HG02981 (cell line): ENCODE results near the gene GPR141.

ENCODE experiments used
- ATAC-seq: cut with Tn5 transposase; IDR thresholded peaks from one replicate; pipeline ENCODE4 v1.9.1; 2021; ENCODE audit warnings: mild to moderate bottlenecking, moderate library complexity; ENCODE audit not compliant: unreplicated experiment

GPR141 gene, protein sequence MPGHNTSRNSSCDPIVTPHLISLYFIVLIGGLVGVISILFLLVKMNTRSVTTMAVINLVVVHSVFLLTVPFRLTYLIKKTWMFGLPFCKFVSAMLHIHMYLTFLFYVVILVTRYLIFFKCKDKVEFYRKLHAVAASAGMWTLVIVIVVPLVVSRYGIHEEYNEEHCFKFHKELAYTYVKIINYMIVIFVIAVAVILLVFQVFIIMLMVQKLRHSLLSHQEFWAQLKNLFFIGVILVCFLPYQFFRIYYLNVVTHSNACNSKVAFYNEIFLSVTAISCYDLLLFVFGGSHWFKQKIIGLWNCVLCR

DNA sequence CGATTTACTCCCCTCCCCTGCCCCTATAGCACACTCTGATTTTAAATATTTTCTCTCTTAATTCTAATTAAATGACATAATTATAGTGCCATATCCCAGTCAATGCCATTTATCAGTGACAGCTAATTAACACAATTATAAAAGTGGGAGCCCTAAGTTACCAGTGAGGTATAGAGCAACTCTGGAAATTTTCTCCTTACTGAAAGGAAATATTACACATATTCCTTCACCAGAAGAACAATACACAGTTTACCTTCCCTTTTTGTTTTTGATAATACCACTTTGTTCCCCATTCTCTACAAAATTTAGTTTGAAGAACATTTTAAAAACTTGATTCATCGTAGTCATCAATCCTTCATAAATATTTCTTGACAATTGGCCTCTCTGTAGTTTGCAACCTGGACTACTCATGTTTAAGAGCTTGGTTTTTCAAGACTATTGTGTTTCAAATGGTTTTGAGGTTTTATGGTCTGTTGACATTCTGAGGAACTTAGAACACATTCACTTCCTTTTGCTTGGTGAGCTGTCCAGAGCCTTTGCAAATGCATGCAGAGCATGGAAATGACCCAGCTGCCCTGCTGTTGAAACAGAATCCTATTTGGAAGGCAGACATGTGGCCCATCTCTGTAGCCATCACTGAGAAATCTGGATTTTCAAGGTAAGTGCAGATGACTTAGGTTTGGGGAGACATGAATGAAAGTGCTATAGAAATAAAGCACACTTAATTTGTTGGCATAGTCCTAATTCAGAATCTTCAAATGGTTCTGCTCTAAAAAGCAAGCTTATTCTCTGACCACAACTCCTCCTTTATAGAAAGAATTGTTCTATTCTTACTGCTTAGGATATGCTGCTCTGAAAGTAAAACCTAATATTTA, at the start of gene GPR141:
Gene GPR141 (plus strand): TSS at position 521 of the 875 bp plus-strand sequence. CDS start 56,628 bp downstream, outside the sequence.
- ATAC-seq: peak; percentile 84

DNA sequence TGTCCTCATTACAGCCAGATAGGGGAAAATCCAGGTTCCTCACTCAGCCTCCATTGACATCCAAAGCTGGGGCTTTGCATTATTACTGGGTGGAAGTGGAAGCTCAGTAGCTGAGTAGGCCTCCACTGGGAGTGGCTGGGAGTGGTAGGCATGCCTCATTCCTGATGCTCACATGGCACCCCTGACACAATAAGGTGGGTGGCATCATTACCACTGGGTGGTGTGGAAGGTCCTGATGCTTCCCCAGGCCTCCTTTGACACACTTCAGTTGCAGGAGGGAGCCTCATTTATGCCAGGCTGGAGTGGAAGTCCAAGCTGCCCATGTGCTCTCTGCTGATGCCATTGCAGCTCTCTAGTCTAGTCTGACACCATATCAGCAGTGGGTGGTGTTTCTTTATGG, 48.2 kb upstream of the GPR141 start:
- no peak for ATAC-seq

DNA sequence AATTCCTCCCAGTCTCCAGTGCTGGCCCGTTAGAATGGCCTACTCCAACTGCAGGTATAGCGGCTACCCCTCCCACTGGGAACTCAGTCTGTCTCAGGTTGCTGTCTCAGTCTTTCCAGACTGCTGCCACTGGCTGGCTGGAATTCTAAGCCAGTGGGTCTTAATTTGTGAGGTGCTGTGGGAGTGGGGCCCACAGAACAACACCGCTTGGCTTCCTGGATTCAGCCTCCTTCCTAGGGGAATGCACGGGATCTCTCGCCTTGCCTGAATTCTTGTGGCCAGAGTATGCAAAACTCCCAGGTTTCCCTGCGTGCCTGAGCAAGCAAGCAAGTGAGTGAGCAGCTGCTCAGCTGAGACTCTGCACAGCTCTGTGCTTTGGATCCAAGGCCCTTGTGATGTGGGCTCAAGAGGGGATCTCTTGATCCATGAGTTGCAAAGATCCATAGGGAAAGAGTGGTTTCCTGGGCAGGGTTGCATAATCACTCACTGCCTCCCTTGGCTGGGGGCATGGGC, 41.5 kb upstream of the GPR141 start:
- ATAC-seq: no peak

DNA sequence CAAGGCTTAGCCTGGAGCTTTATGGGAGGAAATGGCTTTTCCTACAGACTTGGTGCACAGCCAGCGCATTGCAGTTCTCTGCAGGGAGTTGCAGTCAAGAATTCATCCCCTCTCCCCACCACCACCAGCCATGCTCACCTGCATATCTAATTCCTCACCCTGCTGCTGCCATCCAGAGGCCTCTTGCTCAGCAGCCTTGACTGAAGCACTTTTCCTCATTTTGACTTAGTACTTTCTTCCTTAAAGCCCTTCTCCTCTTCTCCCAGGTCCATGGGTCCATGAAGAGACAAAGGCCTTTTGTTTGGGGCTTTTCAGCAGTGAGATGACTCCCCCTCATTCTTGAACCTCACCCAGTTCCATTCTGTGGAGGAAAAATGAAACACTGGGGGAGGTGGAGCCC, 39.7 kb upstream of the GPR141 start:
- ATAC-seq: no peak

DNA sequence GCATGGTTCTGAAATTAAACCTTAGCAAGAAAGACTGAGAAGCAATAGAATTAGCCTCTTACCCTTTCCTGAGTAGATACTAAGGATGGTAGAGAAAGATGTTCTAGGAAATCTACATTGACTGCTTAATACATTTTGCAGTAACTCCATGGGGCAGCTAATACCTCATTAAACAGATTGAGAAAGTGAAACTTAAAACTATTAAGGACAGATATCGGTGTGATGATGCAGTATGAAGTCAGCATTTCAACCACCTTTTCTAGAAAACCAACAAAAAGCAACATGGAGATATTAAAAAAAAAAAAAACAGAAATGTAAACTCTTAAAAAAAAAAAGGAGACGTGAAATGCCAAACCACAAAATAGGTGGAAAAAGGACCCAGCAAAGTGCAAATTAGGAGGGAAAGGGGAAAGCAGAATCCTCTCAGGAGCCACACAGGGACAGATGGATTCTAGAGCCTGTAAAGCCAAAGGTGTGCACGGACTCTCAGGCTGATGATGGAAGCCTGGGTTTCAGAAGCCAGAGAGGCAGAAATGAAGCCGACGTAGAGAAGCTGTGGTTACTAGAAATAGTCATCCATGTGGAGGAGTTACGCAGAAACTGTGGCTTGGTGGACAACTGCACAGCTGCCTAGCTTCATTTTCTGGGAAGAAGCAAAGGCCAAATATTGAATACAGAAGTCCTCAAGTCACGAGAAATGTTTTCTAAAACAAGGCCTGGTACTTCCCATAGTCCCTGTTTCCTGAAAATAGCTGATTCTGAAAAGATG, 38.1 kb upstream of the GPR141 start:
- ATAC-seq: no peak

DNA sequence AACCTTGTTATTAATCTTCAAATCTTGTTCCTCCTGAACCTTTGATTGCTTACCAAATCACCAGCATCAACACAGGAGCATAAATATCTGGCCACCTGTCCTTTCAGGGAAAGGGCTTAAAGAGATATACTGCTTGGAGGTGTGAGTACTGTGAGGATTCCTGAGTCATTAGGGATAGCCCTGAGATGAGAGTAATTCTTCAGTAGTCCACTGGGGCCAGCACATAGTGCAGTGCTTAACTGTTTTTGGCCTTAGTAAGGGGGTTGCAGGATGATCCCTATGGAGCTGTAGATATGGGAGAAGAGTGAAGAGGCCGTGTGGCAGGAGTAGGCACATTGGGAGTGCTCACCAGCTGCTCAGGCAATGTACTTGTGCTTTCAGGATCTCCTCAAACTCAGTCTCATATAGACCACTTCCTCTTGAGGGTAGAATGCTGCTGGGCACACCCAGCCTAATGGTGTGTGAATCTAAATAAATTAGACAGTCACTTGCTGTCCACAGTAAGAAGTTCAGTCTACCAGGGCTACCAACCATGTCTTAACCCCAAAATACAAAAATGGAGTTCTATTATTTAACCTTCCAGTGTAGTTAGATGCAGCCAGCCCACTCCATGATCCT, 26.5 kb upstream of the GPR141 start:
- peak; percentile 90 for ATAC-seq

DNA sequence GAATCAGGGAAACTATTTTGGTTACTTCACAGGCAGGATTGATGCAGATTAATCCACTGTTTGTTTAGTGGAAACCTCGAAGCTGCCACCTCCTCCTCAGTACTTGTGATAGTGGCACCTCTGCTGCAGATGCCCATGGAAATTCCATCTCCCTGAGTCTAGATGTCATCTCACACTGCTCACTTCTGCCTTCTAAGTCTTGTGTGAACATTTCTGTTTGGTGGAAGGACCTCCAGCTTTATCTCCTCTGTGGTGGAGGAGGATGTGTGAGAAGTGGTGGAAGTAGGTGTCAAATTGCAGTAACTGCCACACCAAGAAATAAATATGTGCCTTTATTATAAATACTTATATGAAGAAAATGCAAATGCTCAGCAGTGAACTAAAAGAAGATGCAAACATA, 25.8 kb upstream of the GPR141 start:
- ATAC-seq: no peak

DNA sequence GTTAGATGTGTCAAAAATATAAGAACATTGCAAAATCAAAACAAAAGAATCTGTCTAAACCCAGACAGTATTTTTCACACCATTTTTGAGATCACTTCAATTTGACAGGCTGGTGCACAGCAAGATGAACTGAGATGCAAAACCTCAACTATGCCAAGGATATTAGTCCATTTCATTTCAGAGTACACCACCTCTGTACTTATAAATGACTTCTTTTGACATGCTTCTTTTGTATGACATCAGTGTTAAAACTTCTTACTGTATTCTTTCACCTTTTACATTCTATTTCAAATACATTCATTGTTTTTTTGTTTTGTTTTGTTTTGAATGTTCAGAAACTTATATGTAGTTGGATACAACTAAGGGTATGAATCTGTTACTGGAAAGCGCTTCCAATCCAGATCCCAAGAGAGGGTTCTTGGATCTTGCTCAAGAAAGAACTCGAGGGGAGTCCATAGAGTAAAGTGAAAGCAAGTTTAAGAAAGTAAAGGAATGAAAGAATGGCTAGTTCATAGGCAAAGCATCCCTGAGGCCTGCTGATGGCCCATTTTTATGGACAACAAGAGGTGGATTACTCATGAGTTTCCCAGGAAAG, 23.5 kb upstream of the GPR141 start:
- ATAC-seq: no peak

DNA sequence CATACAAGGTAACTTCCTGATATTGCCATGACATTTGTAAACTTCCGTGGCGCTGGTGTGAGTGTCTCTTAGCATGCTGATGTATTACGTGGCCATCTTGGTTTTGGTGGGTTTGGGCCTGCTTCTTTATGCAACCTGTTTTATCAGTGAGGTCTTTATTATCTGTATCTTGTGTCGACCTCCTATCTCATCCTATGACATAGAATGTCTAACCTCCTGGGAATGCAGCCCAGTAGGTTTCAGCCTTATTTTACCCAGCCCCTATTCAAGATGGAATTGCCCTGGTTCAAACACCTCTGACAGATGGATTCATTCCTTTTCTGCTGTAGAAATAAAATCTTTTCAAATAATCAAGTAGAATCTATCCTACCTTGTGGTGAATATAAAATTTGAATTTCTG, 23.0 kb upstream of the GPR141 start:
- ATAC-seq: no peak

DNA sequence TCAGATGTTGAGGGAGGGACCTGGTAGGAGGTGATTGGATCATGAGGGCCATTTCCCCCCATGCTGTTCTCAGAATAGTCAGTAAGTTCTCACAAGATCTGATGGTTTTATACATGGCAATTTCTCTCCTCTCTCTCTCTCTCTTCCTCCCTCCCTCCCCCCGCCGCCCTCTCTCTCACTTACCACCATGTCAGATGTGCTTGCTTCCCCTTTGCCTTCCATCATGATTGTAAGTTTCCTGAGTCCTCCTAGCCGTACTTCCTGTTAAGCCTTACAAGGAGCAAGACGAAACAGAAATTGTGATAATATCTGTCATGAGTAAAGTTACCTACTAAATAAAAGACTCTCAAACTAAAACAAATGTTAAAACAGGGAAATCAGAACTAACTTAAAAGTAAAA, 19.9 kb upstream of the GPR141 start:
- no peak for ATAC-seq

DNA sequence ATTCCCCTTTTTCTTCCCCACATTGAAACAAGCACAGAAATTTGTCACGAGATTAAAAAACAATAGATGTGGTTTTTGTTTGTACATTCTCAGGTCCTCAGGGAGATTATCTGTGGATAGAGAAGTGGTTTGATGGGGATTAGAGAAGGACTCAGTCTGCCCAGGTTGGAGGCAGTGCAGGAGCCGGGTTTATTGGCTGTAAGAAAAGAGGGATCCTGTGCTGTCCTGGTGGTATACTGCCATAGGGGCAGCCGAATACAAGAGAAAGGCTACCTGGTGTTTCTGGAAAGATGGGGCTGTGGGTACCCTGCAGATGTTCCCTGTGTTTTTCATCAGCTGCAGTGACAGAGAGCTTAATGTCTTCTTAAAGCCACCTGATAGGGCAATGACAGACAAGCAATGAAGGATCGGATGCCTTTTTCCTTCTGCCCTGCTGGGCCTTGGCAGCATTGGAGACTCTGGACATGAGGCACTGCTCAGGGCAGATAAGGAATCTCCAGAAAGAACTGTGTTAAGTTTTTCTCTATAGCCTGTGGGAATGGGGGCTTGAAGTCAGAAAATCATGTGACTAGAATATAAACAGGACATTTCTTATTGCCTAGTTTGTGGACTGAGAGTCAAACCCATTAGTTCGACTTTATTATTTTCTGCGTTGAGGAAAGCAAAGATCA, 18.1 kb upstream of the GPR141 start:
- ATAC-seq: no peak

DNA sequence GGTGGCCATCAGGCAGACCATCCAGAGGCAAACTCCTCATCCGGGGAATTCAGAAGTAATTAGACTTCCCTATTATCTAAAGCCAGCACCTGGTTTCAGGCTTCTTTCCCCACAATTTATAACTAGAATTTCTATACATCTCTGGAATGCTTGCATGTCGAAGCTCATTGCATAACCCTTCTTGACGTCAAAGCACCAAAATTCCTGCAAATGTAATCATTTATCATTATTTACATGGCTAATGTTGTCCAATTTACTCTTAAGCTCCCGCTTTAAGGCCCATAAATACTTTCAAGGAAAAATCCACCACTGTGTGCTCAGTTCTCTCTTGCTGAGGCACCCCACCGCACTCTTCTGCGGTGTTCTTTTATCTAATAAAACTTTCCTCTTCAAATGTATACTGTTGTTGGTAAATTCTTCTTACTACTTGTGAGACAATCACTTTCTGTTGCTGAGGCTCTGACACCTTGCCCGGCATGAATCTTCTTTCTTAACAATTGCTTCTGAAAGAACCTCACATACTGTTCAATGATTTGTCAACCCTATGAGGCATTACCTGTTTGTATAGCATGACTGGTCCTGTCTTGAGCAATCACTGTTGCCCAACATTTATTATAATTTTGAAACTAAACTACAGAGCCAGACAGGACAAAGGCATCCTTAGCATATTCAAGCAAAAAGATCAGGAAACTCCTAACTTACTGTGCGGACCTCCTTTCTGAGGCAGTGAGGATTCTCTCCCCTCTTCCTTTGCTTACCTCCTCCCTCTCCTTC, 17.4 kb upstream of the GPR141 start:
- no peak for ATAC-seq

DNA sequence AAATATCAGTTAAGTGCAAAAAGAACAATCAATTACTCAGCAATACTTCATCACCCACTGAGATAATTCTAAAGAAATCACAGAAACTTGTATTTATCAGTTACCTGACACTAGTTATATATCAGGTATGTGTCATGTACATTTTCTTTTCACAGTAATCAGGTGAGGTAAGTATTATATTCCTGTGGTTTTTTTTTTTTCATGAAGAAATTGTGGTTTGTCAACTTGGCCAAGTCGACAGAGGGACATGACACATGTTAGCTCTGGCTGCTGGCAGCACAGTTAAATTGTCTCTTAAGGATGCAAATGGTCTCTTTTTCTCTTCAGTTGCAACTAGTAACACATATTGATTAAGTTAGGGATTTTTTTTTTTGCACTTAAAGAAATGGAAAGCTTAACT, 13.7 kb upstream of the GPR141 start:
- ATAC-seq: no peak

DNA sequence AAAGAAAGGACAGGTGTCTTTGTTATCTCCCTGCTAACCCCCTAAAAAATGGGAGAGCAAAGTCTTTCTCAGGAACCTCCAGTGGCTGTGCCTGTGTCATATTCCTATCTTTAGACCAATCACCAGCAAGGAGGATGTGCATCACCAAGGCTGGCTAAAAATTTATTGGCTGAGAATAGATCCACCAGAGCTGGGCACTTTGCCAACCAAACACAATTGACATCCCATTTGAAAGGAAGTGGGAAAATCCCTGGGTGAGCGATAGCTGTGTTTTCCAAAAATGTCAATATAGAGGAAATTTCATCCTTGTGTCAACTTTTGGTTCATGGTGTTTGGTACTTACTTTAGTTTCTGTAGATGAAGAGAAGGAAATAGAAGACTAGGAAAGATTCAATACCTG, 13.1 kb upstream of the GPR141 start:
- no peak for ATAC-seq

DNA sequence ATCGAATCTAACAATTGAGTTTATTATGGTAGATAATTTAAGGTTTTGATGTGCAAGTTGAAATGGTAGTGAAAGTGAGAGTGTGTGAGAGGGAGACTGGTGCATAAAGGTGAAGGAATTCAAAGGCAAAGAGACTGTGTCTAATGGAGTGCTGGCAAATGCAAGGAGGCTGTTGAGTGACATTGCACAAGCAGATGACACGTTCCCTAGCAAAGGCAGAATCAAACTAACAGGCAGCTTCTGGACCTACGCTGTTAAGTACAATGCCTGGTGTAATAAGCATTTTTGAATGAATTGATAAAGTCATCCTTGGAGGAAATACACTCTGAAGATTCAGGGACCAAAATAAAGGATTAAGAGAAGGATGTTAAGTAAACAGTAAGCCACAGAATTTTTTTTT, 11.7 kb upstream of the GPR141 start:
- no peak for ATAC-seq

DNA sequence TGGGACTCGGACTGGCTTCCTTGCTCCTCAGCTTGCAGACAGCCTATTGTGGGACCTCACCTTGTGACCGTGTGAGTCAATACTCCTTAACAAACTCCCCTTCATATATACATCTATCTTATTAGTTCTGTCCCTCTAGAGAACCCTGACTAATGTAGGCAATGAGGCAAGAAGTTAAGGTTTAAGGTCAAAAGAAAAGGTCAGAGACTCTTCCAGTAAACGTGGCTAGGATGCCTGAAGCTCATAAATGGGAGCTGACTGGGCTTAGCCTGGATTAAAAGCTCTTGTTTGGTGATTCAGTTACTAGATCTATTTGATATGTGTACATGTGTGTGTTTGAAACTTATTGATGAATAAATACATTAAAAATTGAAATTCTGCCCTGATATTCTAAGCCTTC, 10.6 kb upstream of the GPR141 start:
- ATAC-seq: no peak

DNA sequence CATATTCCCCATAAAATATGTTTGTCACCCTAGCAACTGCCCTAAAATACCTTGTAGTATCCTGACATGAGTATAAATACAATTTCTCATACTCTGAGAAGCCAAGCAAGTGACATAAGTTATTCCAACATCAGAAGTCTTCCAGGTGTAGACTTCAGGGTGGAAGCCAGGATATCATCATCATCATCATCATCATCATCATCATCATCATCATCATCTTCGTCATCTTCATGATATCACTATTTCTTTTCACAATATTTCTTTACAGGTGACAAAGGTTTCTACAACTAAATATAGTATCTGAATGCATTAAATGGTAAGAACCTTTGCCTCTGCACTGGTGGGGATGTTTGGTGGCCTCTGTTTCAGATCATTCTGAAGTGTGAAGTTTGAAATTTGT, 10.0 kb upstream of the GPR141 start:
- no peak for ATAC-seq

DNA sequence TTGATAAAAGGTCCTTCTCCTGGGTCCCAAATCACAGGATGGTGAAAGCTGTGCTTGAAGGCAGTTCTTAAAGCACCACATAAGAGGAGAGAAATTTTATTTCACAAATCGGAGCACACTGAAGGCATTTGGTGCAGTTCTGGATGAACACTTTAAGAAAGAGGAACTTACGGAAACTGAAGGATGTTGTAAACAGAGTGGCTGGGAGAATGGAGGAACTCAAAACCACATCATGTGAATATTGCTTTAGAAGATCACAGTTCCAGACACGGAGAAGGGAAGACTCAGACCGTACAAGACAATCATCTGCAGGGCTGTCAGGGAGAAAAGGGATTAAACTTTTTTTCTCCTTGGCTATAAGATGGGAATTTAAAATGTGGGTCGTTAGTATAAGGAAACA, 9.0 kb upstream of the GPR141 start:
- ATAC-seq: no peak

DNA sequence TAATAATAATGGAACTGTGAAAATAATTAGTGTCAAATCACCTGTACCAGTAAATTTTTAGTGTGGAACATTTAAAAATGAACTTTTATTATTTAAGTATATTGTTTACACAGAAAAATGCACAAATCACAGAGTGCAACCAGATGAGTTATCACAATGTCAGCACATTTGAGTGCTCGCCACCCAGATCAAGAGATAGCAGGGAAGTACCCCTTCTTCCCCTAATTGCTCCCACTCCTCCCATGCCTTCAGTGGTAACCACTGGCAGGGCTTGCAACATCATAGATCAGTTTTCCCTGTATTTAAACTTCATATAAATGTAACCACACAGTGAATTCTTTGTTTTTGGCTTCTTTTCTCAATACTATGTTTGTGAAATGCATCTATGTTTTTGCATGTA, 7.8 kb upstream of the GPR141 start:
- ATAC-seq: no peak
